Spleen (tissue), 7 donors: Measurements from ENCODE around the gene ATAD5.

Source experiments
- POLR2A ChIP-seq, 3 donors: fragments of 450-650 bp; IDR thresholded peaks; one replicate each; pipeline ENCODE4 v1.5.1; 2017; ENCODE audit warnings: antibody characterized with exemption in 3 of 3, mild to moderate bottlenecking in 1 of 3
- POLR2AphosphoS5 ChIP-seq, 3 donors: sonication (generic); formaldehyde crosslinking; IDR thresholded peaks; one replicate each; pipeline ENCODE4 v1.5.1; 2017; ENCODE audit warnings: antibody characterized with exemption in 3 of 3
- TF ChIP-seq, protein P1 (sequence below), 11 experiments: fragments of 200-600 bp in 7 of 11; fragments of 450-650 bp in 4 of 11; sonication (generic) in 4 of 11; IDR thresholded peaks in 8 of 11; conservative IDR thresholded peaks in 3 of 11; 1 replicate in 7 of 11; 2 replicates in 4 of 11; pipeline versions ENCODE4 v1.4.0 to v1.8.0; 2016 to 2021; ENCODE audit warnings: antibody characterized with exemption in 11 of 11, inconsistent platforms in 4 of 11, mild to moderate bottlenecking in 1 of 11
- donor health status: DM: no; HTN: no; CAD: no; lungs with moderate emphysema.
- donor health status: DM: no; HTN: no; CAD: no.
- donor health status: DM: no; HTN: no; CAD: no.

DNA sequence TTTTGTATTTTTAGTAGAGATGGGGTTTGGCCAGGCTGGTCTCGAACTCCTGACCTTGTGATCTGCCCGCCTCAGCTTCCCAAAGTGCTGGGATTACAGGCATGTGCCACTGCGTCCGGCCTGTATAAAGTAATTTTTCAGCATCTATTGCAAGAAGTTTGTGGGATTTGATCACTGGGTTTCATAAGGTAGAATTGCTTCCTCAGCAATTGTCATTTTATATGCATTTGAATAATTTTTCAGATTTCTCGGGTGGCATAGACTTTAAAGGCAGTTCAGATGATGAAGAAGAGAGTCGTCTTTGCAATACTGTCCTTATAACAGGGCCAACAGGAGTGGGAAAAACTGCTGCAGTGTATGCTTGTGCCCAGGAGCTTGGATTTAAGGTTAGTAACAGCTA is 37.2 kb downstream of the ATAD5 start:
- TF ChIP-seq POLR2AphosphoS5 (IDR thresholded peaks at IDR 0.05), result no peak
- TF ChIP-seq, protein P1, sequence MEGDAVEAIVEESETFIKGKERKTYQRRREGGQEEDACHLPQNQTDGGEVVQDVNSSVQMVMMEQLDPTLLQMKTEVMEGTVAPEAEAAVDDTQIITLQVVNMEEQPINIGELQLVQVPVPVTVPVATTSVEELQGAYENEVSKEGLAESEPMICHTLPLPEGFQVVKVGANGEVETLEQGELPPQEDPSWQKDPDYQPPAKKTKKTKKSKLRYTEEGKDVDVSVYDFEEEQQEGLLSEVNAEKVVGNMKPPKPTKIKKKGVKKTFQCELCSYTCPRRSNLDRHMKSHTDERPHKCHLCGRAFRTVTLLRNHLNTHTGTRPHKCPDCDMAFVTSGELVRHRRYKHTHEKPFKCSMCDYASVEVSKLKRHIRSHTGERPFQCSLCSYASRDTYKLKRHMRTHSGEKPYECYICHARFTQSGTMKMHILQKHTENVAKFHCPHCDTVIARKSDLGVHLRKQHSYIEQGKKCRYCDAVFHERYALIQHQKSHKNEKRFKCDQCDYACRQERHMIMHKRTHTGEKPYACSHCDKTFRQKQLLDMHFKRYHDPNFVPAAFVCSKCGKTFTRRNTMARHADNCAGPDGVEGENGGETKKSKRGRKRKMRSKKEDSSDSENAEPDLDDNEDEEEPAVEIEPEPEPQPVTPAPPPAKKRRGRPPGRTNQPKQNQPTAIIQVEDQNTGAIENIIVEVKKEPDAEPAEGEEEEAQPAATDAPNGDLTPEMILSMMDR (IDR thresholded peaks at IDR 0.05 in 8 of 11, conservative IDR thresholded peaks at IDR 0.05 in 3 of 11), result no peak
- TF ChIP-seq POLR2A (IDR thresholded peaks at IDR 0.05), result no peak
